AG09309 (cell line): ENCODE measurements around the gene TRAP1.

ENCODE experiments used
- DNase-seq: peaks from one replicate; pipeline ENCODE4 v3.0.0-alpha.2; 2010; ENCODE audit warnings: low read depth
- H3K4me3 ChIP-seq: 2 replicates; pipeline ENCODE4 v1.5.1; 2011; ENCODE audit warnings: mild to moderate bottlenecking, low read depth, low read length, moderate library complexity; ENCODE audit not compliant: control insufficient read depth
- CTCF ChIP-seq: IDR thresholded peaks from 2 replicates; pipeline ENCODE4 v1.5.1; 2011; ENCODE audit warnings: mild to moderate bottlenecking, low read depth, low read length, inconsistent platforms; ENCODE audit not compliant: insufficient read depth, control insufficient read depth; ENCODE audit errors: missing control alignments

Gene TRAP1

GRCh38 chr16:3608069-3608468 lies 109.3 kb downstream of the TRAP1 start:
- TF ChIP-seq CTCF, result no peak

More at GRCh38 chr16:3608069-3608468, 109.3 kb downstream of the TRAP1 start:
- no peak for DNase-seq
- H3K4me3 ChIP-seq, result no peak overlapping the region
